Panc1 (cell line): ENCODE measurements around the gene LARP1.

Source experiments
- CTCF ChIP-seq: fragments of 450-650 bp; IDR thresholded peaks from 2 replicates; pipeline ENCODE4 v1.5.1; 2017; ENCODE audit warnings: mild to moderate bottlenecking
- POLR2AphosphoS5 ChIP-seq: IDR thresholded peaks from 2 replicates; pipeline ENCODE4 v1.6.1; 2012; ENCODE audit warnings: mild to moderate bottlenecking, low read depth, low read length, moderate library complexity
- REST ChIP-seq, 2 experiments: IDR thresholded peaks; 2 replicates each; pipeline ENCODE4 v1.6.1; 2011 to 2012; ENCODE audit warnings: low read depth in 2 of 2, control low read depth in 1 of 2, low read length in 1 of 2, mild to moderate bottlenecking in 1 of 2, moderate library complexity in 1 of 2; ENCODE audit not compliant: insufficient read depth in 1 of 2
- SIN3A ChIP-seq: IDR thresholded peaks from 2 replicates; pipeline ENCODE4 v1.6.1; 2012; ENCODE audit warnings: low read depth, mild to moderate bottlenecking, low read length, moderate library complexity, borderline replicate concordance; ENCODE audit not compliant: insufficient read depth
- TCF7L2 ChIP-seq: IDR thresholded peaks from 2 replicates; pipeline ENCODE4 v1.6.1; 2011; ENCODE audit warnings: mild to moderate bottlenecking, low read depth, low read length, inconsistent platforms

- TF ChIP-seq TCF7L2 (no peak), CTCF (no peak), POLR2AphosphoS5 (no peak), REST (IDR thresholded peaks at IDR 0.05; ENCODE audit: insufficient read depth in 1 of 2, low read depth in 2 of 2, low read length in 1 of 2) (no peak), SIN3A (no peak)
Measured at GRCh38 chr5:154721481-154722058, 33.6 kb upstream of the LARP1 start.
